HepG2 (cell line): ENCODE data around the gene PPP4C. TPM values are rescaled to one million over a fixed set of nuclear protein-coding genes. Genes with fewer than 3 reads are reported as not detected.

ENCODE experiments used
- ESRRA ChIP-seq: sonication (generic); formaldehyde crosslinking; IDR thresholded peaks from 2 replicates; pipeline ENCODE4 v1.5.1; 2020; ENCODE audit warnings: mild to moderate bottlenecking, low read depth, missing genetic modification reagents
- IRX3 ChIP-seq: sonication (generic); formaldehyde crosslinking; IDR thresholded peaks from 2 replicates; pipeline ENCODE4 v1.8.1; 2023; ENCODE audit warnings: mild to moderate bottlenecking, low read depth, missing genetic modification reagents, borderline replicate concordance
- ISX ChIP-seq: sonication (generic); formaldehyde crosslinking; conservative IDR thresholded peaks from 2 replicates; pipeline ENCODE4 v1.5.0; 2020; ENCODE audit warnings: missing genetic modification reagents
- NFE2L1 ChIP-seq: sonication (generic); formaldehyde crosslinking; IDR thresholded peaks from 2 replicates; pipeline ENCODE4 v1.4.0; 2020; ENCODE audit warnings: missing genetic modification reagents, mild to moderate bottlenecking, borderline replicate concordance
- NR3C1 ChIP-seq: sonication (generic); formaldehyde crosslinking; IDR thresholded peaks from 2 replicates; pipeline ENCODE4 v1.4.0; 2020; ENCODE audit warnings: missing genetic modification reagents
- RFXAP ChIP-seq: sonication (generic); formaldehyde crosslinking; IDR thresholded peaks from 2 replicates; pipeline ENCODE4 v1.4.0; 2020; ENCODE audit warnings: missing genetic modification reagents, borderline replicate concordance
- SALL1 ChIP-seq: sonication (generic); formaldehyde crosslinking; IDR thresholded peaks from 2 replicates; pipeline ENCODE4 v1.8.0; 2022; ENCODE audit warnings: mild to moderate bottlenecking, missing genetic modification reagents
- STAT5B ChIP-seq: sonication (generic); formaldehyde crosslinking; IDR thresholded peaks from 2 replicates; pipeline ENCODE4 v1.4.0; 2020; ENCODE audit warnings: missing genetic modification reagents
- ZNF234 ChIP-seq: sonication (generic); formaldehyde crosslinking; conservative IDR thresholded peaks from 2 replicates; pipeline ENCODE4 v1.5.1; 2020; ENCODE audit warnings: mild to moderate bottlenecking, missing genetic modification reagents
- ZNF343 ChIP-seq: sonication (generic); formaldehyde crosslinking; IDR thresholded peaks from 2 replicates; pipeline ENCODE4 v1.4.0; 2020; ENCODE audit warnings: mild to moderate bottlenecking, missing genetic modification reagents
- ZNF781 ChIP-seq: sonication (generic); formaldehyde crosslinking; IDR thresholded peaks from 2 replicates; pipeline ENCODE4 v1.5.1; 2020; ENCODE audit warnings: borderline replicate concordance, mild to moderate bottlenecking, missing genetic modification reagents; ENCODE audit errors: not compliant biosample characterization
- polyA plus RNA-seq, 8 experiments: library from polyadenylated mRNA; depleted of rRNA in 3 of 8; stranded (reverse) in 7 of 8; unstranded in 1 of 8; fragments of >200 nt; fragmentation: Illumina TruSeq in 4 of 8; extraction: Trizol in 4 of 8; gene quantifications; 2 replicates each; pipeline versions ENCODE4 v1.2.1 to v1.2.3, GENCODE V29; 2011 to 2016; ENCODE audit warnings: low read depth in 4 of 8, missing spikeins in 1 of 8, mixed read lengths in 1 of 8; ENCODE audit not compliant: insufficient read depth in 1 of 8
- total RNA-seq, 5 experiments: library from RNA; depleted of rRNA; stranded (reverse); fragments of >200 nt; fragmentation: Illumina TruSeq; extraction: Trizol; gene quantifications; 2 replicates each; pipeline ENCODE4 v1.2.3, GENCODE V29; 2016; ENCODE audit warnings: low read depth in 1 of 5
- TF ChIP-seq, protein P1 (sequence below): sonication (generic); formaldehyde crosslinking; IDR thresholded peaks from 2 replicates; pipeline ENCODE4 v1.4.0; 2020; ENCODE audit warnings: mild to moderate bottlenecking, missing genetic modification reagents
- TF ChIP-seq, protein P2 (sequence below): sonication (generic); formaldehyde crosslinking; IDR thresholded peaks from 2 replicates; pipeline ENCODE4 v1.4.0; 2020; ENCODE audit warnings: missing genetic modification reagents, borderline replicate concordance
- TF ChIP-seq, protein P3 (sequence below): IDR thresholded peaks from 2 replicates; pipeline ENCODE4 v1.6.1; 2016; ENCODE audit warnings: low read depth, missing genetic modification reagents, missing compliant biosample characterization
- TF ChIP-seq, protein P4 (sequence below): sonication (generic); formaldehyde crosslinking; IDR thresholded peaks from 2 replicates; pipeline ENCODE4 v1.5.1; 2020; ENCODE audit warnings: mild to moderate bottlenecking, missing genetic modification reagents, moderate library complexity
- TF ChIP-seq, protein P5 (sequence below): sonication (generic); formaldehyde crosslinking; IDR thresholded peaks from 2 replicates; pipeline ENCODE4 v1.8.0; 2022; ENCODE audit warnings: missing genetic modification reagents, mild to moderate bottlenecking, moderate library complexity, borderline replicate concordance

The PPP4C gene
- total and polyA plus RNA-seq, 2 of the 13 experiments (the other 11 are each of a cell fraction or from before 2014, with no cell fraction given): 176 to 220 TPM

DNA sequence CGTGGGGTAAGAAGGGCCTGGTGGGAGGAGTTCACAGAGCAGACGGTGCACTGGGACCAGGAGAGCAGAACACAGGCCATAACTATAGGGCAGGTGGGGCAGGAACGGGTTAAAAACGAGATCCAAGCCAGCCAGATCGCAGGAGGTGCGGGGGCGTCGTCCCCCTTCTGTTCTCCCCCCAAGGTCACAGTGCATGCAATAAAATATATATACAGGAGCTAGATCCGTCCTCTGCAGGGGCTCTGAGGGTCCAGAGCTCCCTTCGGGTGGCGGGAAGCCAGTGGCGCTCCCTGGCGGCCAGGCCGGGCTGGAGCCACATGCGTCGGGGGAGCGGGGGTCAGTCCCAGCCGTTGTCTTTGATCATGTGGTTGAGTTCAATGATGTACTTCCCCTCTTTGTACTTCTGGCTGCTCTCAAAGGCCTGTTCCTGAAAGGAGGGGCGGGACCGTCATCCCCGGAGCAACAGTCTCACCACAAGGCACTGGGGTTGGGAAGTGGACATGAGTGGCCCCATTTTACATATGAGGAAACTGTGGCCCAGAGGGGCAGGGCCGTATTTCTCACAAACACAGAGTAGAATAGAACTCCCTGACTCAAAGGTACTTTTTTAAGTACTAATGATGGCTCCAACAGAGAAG is 16.7 kb downstream of the PPP4C start (continued):
- TF ChIP-seq, protein P1, sequence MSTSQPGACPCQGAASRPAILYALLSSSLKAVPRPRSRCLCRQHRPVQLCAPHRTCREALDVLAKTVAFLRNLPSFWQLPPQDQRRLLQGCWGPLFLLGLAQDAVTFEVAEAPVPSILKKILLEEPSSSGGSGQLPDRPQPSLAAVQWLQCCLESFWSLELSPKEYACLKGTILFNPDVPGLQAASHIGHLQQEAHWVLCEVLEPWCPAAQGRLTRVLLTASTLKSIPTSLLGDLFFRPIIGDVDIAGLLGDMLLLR (CRISPR knock-in tag): peak; percentile 80
- TF ChIP-seq IRX3 (CRISPR knock-in tag) (no peak), ESRRA (CRISPR knock-in tag) (peak; percentile 65; the same call in 1 of the 2 replicates), ZNF781 (CRISPR knock-in tag) (no peak), NR3C1 (CRISPR knock-in tag) (no peak), SALL1 (CRISPR knock-in tag) (peak; percentile 67), NFE2L1 (CRISPR knock-in tag) (no peak), ZNF343 (CRISPR knock-in tag) (peak; percentile 82; the same call in 1 of the 2 replicates), ZNF234 (CRISPR knock-in tag) (no peak), RFXAP (CRISPR knock-in tag) (0 out of 2 replicates have a peak, but pooled peaks have one; percentile 11), ISX (CRISPR knock-in tag) (no peak), STAT5B (CRISPR knock-in tag) (0 out of 2 replicates have a peak, but pooled peaks have one; percentile 84)
- TF ChIP-seq, protein P2, sequence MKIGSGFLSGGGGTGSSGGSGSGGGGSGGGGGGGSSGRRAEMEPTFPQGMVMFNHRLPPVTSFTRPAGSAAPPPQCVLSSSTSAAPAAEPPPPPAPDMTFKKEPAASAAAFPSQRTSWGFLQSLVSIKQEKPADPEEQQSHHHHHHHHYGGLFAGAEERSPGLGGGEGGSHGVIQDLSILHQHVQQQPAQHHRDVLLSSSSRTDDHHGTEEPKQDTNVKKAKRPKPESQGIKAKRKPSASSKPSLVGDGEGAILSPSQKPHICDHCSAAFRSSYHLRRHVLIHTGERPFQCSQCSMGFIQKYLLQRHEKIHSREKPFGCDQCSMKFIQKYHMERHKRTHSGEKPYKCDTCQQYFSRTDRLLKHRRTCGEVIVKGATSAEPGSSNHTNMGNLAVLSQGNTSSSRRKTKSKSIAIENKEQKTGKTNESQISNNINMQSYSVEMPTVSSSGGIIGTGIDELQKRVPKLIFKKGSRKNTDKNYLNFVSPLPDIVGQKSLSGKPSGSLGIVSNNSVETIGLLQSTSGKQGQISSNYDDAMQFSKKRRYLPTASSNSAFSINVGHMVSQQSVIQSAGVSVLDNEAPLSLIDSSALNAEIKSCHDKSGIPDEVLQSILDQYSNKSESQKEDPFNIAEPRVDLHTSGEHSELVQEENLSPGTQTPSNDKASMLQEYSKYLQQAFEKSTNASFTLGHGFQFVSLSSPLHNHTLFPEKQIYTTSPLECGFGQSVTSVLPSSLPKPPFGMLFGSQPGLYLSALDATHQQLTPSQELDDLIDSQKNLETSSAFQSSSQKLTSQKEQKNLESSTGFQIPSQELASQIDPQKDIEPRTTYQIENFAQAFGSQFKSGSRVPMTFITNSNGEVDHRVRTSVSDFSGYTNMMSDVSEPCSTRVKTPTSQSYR (CRISPR knock-in tag): peak; percentile 53; the same call in 1 of the 2 replicates
- TF ChIP-seq, protein P3, sequence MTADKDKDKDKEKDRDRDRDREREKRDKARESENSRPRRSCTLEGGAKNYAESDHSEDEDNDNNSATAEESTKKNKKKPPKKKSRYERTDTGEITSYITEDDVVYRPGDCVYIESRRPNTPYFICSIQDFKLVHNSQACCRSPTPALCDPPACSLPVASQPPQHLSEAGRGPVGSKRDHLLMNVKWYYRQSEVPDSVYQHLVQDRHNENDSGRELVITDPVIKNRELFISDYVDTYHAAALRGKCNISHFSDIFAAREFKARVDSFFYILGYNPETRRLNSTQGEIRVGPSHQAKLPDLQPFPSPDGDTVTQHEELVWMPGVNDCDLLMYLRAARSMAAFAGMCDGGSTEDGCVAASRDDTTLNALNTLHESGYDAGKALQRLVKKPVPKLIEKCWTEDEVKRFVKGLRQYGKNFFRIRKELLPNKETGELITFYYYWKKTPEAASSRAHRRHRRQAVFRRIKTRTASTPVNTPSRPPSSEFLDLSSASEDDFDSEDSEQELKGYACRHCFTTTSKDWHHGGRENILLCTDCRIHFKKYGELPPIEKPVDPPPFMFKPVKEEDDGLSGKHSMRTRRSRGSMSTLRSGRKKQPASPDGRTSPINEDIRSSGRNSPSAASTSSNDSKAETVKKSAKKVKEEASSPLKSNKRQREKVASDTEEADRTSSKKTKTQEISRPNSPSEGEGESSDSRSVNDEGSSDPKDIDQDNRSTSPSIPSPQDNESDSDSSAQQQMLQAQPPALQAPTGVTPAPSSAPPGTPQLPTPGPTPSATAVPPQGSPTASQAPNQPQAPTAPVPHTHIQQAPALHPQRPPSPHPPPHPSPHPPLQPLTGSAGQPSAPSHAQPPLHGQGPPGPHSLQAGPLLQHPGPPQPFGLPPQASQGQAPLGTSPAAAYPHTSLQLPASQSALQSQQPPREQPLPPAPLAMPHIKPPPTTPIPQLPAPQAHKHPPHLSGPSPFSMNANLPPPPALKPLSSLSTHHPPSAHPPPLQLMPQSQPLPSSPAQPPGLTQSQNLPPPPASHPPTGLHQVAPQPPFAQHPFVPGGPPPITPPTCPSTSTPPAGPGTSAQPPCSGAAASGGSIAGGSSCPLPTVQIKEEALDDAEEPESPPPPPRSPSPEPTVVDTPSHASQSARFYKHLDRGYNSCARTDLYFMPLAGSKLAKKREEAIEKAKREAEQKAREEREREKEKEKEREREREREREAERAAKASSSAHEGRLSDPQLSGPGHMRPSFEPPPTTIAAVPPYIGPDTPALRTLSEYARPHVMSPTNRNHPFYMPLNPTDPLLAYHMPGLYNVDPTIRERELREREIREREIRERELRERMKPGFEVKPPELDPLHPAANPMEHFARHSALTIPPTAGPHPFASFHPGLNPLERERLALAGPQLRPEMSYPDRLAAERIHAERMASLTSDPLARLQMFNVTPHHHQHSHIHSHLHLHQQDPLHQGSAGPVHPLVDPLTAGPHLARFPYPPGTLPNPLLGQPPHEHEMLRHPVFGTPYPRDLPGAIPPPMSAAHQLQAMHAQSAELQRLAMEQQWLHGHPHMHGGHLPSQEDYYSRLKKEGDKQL (CRISPR knock-in tag): peak; percentile 50; the same call in 1 of the 2 replicates
- TF ChIP-seq, protein P4, sequence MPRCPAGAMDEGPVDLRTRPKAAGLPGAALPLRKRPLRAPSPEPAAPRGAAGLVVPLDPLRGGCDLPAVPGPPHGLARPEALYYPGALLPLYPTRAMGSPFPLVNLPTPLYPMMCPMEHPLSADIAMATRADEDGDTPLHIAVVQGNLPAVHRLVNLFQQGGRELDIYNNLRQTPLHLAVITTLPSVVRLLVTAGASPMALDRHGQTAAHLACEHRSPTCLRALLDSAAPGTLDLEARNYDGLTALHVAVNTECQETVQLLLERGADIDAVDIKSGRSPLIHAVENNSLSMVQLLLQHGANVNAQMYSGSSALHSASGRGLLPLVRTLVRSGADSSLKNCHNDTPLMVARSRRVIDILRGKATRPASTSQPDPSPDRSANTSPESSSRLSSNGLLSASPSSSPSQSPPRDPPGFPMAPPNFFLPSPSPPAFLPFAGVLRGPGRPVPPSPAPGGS: no peak
- TF ChIP-seq, protein P5, sequence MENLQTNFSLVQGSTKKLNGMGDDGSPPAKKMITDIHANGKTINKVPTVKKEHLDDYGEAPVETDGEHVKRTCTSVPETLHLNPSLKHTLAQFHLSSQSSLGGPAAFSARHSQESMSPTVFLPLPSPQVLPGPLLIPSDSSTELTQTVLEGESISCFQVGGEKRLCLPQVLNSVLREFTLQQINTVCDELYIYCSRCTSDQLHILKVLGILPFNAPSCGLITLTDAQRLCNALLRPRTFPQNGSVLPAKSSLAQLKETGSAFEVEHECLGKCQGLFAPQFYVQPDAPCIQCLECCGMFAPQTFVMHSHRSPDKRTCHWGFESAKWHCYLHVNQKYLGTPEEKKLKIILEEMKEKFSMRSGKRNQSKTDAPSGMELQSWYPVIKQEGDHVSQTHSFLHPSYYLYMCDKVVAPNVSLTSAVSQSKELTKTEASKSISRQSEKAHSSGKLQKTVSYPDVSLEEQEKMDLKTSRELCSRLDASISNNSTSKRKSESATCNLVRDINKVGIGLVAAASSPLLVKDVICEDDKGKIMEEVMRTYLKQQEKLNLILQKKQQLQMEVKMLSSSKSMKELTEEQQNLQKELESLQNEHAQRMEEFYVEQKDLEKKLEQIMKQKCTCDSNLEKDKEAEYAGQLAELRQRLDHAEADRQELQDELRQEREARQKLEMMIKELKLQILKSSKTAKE (CRISPR knock-in tag): peak; percentile 58; the same call in 1 of the 2 replicates
